Kidney capillary endothelial cell (primary cell): Measurements from ENCODE around the gene LY6G6C.
"Not testable (repeated sequence)": the region's sequence is repeated elsewhere in the genome, so short reads cannot be mapped to it uniquely, and the experiment has no call there.

ENCODE experiments used
- DNase-seq: peaks from one replicate; pipeline ENCODE4 v3.0.0-alpha.2; 2018; ENCODE audit warnings: low spot score

LY6G6C gene

DNA sequence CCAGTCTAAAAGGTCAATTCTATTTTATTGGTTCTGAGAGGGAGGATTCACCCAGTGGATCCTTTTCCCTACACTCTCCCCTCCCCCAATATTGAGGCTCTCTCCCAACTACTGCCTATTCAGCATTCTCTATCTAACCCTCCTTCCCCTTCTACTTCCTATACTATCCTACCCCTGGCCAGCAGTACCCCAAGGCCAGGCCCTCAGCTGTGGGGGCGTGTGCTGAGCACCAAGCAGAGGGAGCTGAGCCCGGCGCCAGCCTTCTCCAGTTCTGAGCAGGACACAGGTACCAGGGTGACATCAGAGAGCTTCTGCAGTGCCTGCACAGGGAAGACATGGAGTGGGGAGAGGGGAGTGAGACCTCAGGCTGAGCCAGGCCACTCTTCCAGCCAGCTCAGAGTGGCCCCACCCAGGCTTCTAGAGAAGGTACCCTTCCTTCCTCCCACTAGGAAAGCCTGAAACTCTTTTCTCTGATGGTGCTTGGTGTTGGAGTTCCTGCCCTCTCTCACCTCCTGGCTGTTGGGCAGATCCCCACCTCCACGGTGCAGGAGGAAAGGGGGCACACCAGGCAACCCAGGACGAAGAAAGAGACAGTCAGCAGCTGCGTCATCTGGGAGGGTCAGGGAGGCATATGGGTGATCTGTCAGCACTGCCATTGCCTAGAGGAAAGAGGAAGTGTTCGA lies 5.6 kb upstream of the LY6G6C start:
- DNase-seq = no peak

DNA sequence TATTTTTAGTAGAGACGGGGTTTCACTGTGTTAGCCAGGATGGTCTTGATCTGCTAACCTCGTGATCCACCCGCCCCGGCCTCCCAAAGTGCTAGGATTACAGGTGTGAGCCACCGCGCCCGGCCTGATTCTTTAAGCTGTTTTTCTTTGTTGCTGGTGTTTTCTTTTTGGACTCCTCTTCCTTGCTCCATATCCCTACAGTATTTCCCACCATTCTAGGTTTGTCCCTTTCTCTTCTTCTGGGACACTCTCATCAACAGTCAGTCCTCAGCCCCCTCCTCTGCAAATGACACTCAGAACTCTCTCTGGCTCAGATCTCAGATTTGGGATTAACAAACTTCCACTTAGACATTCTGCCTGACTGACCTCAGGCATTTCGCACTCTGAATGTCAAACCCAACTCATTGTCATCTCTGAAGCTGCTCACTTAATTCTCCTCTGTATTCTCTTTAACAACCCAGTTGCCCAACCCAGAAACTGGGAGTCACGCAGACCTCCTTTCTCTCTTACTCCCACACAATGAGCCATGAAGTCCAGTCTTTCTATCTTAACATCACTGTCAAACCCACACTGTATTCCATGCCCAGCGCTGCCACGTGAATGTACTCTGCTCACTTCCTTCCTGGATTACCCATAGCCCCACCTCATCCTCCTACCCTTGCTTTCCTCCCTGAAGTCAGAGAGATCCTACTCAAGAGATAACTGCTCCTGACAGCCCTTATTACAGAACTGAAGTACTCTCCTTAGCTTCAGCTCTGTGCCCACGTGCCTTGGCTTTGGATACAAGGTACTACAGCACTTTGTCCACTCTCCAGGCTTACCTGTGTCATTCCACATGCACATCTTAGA lies 4.2 kb upstream of the LY6G6C start:
- peak; percentile 63 for DNase-seq

DNA sequence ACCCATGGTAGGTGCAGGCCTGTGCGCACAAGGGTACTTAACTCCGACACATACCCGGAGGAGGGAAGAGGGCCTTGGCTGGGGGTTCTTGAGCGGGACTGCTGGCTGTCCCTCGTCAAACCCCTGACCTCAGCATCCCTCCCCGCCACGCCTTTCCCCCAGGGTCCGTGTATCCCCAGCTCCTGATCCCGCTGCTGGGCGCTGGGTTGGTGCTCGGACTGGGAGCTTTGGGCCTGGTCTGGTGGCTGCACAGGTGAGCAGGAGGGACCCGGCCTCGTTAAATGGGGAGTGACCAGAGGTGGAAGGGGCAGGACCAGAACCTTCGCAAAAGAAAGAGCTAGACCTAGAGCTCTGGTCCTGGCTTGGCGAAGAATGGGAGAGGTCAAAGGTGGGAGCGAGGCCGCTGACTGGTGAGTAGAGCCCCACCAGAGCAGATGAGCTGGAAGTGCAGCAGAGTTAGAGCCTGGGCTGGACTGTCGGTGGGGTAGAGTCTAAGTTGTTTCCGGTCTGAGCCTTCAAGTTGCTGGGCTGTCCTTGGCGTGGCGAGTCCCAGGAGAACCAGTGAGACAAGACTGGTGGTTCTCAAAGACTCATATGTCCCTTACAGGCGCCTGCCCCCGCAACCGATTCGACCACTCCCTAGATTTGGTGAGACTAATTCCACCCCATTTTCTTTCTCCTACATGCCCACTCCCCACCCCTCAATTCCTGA lies 2.6 kb upstream of the LY6G6C start:
- DNase-seq = no peak

DNA sequence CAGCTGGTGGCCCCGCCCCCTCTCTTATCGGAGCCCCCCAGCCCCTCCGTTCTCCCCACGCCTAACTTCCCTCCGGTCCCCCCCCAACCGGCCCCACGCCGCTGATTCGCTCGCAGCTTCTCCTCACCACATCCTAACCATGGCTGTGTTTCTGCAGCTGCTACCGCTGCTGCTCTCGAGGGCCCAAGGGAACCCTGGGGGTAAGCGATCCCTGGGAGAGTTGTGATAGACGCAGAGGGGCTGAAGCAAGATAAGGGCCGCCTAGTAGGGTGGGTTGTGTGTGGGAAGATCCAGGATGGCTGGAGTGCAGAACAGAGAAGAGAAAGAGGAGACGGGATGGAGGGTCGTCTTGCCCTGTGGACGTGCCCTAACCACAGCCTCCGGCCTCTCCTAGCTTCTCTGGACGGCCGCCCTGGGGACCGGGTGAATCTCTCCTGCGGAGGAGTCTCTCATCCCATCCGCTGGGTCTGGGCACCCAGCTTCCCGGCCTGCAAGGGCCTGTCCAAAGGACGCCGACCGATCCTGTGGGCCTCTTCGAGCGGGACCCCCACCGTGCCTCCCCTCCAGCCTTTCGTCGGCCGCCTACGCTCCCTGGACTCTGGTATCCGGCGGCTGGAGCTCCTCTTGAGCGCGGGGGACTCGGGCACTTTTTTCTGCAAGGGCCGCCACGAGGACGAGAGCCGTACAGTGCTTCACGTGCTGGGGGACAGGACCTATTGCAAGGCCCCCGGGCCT lies 1.9 kb upstream of the LY6G6C start, which contains the start of gene MPIG6B:
Gene MPIG6B, plus strand, starts transcription at position 129 of the 735 bp plus-strand sequence. Its CDS starts 11 bp downstream, at position 140.
- no peak for DNase-seq

DNA sequence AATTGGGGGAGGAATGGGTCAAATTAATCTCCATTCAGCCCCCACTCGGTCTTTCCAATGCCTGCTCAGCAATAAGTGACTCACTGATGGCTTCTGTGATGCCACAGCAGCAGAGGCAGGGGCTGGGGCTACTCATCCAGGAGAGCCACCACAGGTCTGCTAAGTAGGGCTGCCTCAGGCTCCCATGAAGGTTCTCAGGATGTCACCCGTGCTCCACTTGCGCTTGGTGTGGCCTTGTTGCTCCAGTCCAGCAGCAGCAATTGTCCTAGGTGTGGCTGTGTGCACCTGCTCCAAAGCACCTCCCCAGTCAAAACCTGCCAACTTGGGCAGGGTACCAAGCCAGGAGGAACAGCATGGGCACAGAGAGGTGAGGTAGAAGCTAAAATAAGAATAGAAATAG lies 627 bp upstream of the LY6G6C start:
- no peak for DNase-seq

- DNase-seq = no peak
Observed at GRCh38 chr6:31720196-31720770, 1.3 kb downstream of the LY6G6C start.

DNA sequence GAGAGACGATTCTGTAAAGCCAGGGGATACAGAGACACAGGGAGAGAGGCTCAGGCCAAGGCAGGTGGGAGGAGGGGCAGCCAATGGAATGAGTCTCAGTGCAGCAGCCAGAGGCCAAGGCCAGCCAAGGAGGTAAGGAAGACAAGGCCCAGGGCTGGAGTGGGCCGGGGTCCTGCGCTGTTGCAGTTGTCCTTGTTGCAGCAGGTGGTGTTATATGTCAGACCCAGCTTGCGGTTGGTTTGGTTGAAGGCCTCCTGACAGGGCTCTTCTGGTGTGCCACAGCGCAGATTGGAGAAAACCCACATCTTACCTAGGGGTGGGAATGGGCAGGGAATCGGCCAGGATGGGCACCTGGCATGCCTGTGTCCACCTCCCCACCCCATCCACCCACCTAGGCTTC lies 2.5 kb downstream of the LY6G6C start:
- DNase-seq = no peak

GRCh38 chr6:31718265-31718664 lies 3.3 kb downstream of the LY6G6C start:
- no peak for DNase-seq

- DNase-seq = no peak
Observed at GRCh38 chr6:31717499-31718222, 3.9 kb downstream of the LY6G6C start.

DNA sequence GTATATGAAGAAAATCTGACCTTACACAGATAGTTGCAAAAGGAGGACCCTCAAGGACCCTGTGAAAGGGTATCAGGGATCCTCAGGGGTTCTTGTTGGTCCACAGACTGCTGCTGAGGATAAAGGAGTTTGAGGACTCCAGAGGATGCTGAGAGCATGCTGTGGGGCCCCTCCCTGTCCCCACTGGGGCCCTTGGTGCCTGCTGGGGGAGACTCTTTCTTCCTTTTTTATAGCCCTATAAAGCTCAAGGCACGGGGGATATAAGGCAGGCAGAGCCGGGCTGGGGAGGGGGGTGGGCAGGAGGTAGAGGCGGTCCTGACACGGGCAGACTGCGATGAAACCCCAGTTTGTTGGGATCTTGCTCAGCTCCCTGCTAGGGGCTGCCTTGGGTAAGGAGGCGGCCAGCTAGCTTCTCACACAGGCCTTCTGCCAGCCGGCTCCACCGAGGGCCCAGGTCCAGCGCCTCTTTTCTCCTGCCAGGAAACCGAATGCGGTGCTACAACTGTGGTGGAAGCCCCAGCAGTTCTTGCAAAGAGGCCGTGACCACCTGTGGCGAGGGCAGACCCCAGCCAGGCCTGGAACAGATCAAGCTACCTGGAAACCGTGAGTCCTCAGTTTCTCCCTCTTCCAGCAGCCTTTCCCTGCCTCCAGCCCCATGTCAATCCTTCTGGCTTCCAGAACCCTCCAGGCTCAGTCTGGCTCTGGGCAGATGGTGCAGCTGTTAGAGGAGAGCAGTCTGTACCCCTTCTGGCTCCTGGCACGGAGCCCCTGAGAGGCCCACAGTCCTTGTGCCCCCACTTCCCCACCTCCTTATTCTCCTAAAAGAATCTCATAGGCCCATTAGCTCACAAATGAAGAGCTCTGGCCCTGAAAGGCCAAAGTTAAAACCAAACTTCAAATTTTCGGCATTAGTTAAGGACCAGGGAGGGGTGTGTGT lies 6.3 kb downstream of the LY6G6C start, which contains the start of gene LY6G6D:
Gene LY6G6D, plus strand, starts transcription at position 327 of the 937 bp plus-strand sequence. Its CDS starts 8 bp downstream, at position 335.
- DNase-seq = no peak

- no peak for DNase-seq
Observed at GRCh38 chr6:31713991-31714684, 7.4 kb downstream of the LY6G6C start.

DNA sequence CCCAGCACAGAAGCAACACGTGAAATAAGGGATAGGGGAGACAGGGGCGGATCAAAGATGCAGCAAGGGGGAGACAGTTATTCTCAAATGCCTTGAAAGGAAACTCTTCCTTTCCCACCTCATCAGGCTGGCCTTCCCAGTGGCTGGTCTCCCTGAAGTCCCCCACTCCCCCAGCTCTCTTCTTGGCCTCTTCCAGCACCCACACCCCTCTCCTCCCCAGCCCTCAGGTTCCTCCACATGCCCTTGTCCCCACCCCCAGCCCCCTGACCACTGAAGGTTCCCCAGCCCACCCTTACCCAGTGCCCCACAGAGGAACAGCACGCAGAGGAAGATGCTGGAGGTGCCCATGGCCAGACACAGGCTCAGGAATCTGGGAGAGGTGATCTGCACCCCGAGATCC lies 8.1 kb downstream of the LY6G6C start:
- no peak for DNase-seq

DNA sequence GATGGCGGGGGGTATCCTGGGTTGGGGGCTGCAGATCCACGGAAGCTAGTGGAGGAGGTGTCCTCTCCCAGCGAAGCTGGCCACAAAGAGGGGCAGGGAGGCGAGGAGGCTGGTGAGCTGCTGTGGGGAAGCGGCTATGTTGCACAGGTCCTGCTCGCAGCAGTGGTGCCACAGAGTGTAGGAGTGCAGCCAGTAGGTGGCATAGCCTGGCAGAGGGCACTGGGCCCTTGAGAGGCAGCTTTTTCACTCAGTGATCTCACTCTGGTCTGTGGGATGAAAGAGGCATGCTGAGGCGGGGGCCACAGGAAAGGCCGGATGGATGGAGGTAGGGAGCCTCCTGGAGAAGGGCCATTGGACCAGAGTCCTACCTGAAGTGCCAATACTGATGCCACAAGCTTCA lies 9.2 kb downstream of the LY6G6C start:
- DNase-seq = no peak

DNA sequence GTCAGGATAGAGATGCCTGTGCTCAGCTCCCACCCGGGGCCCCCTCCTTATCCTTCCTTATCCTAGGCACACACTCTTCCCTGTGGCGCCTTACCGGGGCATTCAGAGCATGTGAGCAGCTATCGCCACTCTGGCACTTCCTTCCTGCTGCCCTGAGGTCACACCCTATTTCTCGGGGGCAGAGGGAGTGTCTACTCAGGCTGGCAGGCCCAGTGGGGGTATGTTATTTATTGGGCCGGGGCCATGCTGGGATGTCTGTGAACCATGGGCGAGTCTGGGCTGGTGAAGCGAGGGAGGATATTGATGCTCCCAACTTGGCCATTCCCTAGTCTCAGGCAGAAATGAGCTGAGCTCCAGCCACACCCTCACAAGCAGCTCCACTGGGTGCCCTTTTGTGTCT lies 10.3 kb downstream of the LY6G6C start:
- DNase-seq = no peak

DNA sequence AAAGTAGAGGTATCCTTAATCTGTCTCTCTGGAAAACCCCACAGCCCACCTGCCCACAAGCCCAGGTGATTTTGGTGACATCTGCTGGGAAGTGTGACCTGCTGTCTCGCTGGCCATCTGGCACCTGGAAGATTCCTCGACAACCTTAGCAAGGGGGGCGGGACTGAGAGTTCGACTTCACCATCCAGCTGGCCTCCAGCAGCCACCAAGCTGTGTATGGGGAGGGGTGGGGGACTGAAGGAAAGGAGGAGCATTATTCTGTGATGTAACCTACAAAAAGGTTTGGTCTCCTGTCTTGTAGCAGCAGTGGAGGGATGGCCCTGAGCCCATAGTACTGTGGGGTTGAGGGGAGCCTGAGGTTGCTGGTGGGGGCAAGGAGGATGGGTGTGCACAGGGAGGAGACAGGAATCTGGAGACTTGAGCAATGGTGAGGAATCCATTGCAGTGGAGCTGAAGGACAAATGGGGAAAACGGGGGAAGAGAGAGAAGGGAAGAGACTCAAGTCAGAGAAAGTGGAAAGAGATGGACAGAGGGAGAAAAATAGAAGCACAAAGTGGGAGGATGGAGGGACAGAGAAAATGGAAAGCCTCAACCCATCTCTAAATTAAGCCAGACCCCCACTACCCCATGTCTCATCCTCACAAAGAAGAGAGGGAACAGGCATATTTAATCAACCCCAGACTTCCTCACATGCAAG lies 10.9 kb downstream of the LY6G6C start:
- DNase-seq = no peak

DNA sequence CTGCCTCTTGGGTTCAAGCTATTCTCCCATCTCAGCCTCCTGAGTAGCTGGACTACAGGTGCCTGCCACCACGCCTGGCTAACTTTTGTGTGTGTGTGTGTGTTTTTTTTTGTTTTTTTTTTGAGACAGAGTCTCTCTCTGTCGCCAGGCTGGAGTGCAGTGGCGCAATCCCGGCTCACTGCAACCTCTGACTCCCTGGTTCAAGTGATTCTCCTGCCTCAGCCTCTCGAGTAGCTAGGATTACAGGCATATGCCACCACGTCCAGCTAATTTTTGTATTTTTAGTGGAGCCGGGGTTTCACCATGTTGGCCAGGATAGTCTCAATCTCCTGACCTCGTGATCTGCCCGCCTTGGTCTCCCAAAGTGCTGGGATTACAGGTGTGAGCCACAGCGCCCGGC lies 12.4 kb downstream of the LY6G6C start:
- not testable (repeated sequence) for DNase-seq

DNA sequence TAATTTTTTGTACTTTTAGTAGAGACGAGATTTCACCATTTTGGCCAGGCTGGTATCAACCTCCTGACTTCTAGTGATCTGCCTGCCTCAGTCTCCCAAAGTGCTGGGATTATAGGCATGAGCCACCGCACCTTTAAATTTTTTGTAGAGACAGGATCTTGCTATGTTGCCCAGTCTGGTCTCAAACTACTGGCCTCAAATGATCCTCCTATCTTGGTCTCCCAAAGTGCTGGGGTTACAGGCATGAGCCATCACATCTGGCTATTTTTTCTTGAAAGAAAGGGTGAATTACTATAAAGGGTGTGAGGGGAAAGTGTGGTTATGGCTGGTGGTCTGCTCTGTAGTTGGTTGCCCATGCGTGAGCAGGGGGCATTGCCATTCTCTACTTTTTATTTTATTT lies 13.3 kb downstream of the LY6G6C start:
- DNase-seq = no peak

- DNase-seq = no peak
Observed at GRCh38 chr6:31707701-31708100, 13.8 kb downstream of the LY6G6C start.

DNA sequence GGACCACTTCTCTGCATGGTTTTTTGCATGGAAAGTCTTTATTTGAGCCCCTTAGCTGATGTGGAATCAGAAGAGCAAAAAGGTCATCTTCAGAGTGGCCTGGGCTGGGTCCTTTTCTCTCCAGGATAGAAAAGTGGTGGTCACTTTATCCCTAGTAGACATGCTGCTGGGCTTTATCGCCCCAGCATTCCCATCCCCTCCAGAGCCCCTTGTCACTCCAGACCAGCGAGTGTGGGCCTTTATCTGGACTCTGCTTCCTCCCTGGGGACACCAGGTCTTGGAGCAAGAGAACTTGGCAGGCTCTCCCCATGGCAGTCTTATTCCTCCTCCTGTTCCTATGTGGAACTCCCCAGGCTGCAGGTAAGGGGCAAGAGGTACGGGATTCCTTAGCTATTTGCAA lies 14.9 kb downstream of the LY6G6C start, which contains the start of gene LY6G6F:
Gene LY6G6F, plus strand, starts transcription at position 268 of the 400 bp plus-strand sequence. Its CDS starts 41 bp downstream, at position 309.
- DNase-seq = no peak
